HG02571 (cell line): ENCODE results near the gene NEK6.

Experiments used
- ATAC-seq: cut with Tn5 transposase; IDR thresholded peaks from one replicate; pipeline ENCODE4 v1.9.1; 2021; ENCODE audit warnings: mild to moderate bottlenecking, moderate library complexity; ENCODE audit not compliant: unreplicated experiment

The NEK6 gene

GRCh38 chr9:124351672-124352468, 94.1 kb downstream of the NEK6 start:
- ATAC-seq: no peak

DNA sequence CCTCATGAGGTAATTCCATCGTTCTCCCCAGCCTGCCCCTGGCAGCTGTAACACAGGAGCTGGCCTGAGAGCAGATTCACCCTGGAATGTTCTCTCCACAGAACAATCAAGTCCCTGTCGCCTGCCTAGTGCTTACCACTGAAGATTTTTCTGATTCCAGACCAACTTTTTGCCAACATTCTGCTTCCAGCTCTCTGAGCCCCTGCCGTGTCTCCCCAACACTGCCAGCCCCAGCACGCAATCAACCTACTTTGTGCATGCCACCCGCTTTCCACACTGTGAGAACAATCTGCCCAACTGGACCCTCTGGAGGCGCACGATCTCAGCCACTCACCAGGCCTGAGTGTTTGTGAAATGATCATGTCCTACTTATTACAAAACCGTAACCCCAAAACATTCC, 94.9 kb downstream of the NEK6 start:
- ATAC-seq: no peak

GRCh38 chr9:124353166-124353768, 95.5 kb downstream of the NEK6 start:
- no peak for ATAC-seq

DNA sequence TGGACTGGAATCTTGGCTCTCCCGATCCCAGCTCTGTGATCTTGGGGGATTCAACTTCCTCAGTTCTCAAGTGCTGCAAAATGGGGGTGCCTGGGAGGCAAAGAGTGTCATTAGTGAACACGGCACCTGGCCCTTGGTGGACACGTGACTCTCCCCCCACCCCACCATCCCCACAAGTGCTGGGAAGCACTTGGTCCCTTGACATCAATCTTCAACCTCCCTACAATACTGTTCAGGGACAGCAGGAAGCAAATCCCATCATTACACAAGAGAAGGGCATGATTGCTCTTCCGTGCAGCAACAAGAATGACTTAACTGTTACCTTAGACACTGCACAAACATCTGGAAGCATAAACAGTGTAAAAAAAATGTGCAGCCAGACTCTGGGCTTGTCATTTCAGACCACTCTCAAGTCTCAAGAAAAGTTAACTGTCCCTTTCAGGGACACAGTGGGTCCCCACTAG, 96.1 kb downstream of the NEK6 start:
- no peak for ATAC-seq

GRCh38 chr9:124354346-124355038, 96.7 kb downstream of the NEK6 start:
- ATAC-seq: no peak

- ATAC-seq: no peak
These were observed 97.5 kb downstream of the NEK6 start for GRCh38 chr9:124355039-124355940.

GRCh38 chr9:124355941-124356744, 98.4 kb downstream of the NEK6 start:
- ATAC-seq: no peak

DNA sequence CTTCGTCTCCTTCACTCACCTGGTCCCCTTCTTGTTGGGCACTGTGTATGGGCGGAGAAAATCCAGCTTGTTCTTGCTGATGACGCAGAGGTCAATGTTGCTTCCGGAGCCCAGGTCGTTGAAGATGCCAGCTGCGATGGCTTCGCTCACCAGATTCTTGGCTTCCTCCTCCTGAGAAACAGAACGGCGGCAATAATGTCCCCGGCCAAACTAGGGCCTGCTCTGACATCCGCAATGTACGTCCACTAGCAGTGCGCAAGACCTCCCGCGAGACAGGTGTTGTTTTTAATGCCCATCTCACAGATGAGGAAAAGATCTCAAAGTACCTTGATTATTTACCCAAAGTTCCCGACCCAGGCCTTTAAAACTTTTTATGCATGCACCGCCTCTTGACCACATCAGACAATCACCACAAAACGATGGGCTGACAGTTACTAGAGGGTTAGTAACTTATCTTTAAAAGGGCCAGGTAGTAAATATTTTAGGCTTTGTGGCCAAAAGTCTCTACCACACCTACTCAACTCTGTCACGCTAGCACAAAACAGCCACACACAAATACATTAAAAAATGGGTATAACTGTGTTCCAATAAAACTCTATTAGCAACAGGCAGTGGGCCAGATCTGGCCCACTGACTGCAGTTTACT, 99.1 kb downstream of the NEK6 start:
- no peak for ATAC-seq

- no peak for ATAC-seq
These were observed 100.1 kb downstream of the NEK6 start for GRCh38 chr9:124357721-124358361.

DNA sequence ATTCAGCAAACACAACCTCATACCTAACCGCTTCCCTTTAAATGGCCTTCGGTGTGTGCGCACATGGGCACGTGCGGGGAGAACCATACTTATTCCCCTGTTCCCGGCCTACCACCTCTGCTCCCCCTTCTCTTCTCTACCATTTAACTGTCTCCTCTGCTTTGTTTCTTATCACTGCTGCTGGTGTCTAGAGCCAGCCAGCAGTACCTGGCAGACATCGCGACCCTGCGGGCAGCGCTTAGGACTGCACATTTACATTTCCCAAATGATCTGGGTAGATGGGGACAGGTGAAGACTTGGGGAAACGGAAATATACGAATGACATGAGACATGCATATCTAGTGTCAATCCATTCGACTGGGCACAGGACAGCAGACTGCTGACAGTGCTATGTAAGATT, 100.9 kb downstream of the NEK6 start:
- no peak for ATAC-seq

GRCh38 chr9:124359426-124359825, 101.7 kb downstream of the NEK6 start:
- ATAC-seq: no peak

DNA sequence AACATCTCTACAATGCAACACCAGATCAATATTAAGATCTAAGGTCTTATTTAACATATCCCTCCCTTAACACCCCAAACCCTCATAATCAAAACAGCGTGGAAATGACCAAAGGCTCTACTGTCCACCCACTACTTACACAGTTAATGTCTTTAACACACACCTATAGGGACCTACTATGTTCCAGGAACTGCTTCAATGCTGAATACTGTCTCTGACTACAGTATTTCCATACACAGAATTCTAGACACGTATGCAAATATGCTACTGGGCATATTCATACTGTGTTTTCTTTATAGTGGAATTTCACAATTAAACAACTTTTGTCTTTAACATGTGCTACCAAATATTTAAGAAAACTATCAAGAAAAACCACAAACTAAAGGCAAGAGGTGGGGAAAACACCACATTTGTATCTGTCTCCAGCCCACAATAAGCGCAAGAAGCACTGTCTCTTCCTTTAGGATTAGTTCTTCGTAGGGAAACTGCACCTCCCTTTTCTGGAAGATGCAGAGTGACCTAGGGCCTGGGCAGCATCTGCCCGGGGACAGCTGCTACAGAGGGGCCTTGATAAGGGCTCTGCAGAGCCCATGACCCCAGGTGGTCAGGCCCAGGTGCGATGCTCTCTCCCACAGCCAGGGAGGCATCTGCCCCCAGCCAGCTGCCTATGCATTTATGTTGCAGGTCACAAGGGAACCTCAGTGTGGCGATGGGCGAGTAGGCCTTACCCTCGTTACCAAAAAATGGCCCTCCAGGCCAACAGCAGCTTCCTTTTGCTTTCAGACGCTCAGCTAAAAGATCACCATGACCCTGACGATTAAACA, 102.3 kb downstream of the NEK6 start:
- no peak for ATAC-seq

- ATAC-seq: no peak
These were observed 103.4 kb downstream of the NEK6 start for GRCh38 chr9:124361128-124361527.

DNA sequence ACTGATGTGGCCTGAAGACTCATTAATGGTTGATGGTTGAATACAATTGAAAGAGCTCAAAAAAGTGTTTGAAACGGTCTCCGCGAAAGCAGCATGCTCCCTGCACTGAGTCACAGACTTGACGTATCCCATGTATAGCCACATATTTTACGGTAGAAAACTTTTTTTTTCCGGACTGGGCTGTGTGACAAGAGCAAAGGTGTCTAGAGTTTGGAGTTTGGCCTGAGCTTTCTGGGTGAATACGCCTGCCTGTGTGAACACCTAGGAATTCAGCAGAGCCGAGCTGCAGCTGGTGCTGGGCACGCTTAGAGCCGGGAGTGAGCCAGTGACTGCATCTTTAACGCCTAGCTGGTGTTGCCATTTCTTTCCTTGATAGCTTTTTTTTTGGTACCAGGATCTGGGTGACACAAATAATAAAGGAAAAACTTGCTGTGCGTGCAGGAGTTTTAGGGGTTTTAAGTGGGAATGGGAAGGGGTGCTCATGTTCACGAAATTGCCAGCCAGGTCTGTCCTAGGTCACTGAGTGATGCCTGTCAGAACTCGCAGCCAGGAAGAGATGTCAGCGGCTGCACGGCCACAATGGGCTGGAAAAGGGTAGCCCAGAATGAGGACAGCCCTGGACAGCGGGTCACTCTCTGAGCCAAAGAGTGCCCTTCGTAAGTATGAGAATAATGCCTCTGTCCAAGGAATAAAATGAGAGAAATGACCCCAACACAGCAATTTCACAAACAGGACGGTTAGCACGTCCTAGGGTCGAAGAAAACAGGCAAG, 105.8 kb downstream of the NEK6 start:
- no peak for ATAC-seq

DNA sequence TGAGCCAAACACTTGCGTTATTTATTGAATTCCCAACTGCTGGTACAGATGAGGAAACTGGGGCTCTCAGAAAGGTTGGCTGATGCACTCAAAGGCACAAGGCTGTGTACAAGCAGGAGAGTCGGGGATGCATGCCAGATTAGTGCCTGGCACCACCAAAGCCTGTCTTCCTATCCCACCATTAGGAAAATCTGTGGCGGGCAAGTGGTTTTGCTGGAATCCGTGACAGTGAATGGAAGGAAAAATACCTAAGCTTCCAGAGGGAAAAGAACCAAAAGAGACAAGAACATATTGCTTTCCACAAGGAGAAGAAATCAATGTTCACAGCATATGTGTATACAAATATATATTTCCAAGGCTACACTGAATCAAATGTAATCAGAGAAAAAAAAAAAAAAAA, 106.4 kb downstream of the NEK6 start:
- ATAC-seq: no peak

GRCh38 chr9:124365036-124365435, 107.3 kb downstream of the NEK6 start:
- ATAC-seq: no peak

- no peak for ATAC-seq
These were observed 108.9 kb downstream of the NEK6 start for GRCh38 chr9:124366476-124367220.
